ENCODE measurements around the gene NEIL3.

Gene NEIL3

DNA sequence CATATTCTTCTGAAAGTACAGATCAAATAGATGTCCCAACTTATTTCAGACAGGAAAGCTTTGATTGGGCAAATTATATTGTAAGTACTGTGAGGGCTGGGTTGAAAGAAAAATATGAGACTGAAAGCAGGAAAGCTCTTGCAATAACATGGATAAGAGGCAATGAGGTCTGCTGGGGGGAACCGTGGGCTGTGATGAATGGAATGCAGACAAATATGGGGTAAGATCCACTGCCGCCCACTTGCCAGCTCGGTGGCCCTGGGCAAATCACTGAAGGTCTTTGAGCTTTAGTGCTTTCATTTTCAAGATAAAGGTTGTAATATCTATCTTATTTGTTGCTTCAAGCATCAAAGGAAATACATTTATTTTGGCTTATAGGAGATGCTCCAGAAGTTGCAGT is 81.6 kb downstream of the NEIL3 start:
- TF ChIP-seq, protein P1, sequence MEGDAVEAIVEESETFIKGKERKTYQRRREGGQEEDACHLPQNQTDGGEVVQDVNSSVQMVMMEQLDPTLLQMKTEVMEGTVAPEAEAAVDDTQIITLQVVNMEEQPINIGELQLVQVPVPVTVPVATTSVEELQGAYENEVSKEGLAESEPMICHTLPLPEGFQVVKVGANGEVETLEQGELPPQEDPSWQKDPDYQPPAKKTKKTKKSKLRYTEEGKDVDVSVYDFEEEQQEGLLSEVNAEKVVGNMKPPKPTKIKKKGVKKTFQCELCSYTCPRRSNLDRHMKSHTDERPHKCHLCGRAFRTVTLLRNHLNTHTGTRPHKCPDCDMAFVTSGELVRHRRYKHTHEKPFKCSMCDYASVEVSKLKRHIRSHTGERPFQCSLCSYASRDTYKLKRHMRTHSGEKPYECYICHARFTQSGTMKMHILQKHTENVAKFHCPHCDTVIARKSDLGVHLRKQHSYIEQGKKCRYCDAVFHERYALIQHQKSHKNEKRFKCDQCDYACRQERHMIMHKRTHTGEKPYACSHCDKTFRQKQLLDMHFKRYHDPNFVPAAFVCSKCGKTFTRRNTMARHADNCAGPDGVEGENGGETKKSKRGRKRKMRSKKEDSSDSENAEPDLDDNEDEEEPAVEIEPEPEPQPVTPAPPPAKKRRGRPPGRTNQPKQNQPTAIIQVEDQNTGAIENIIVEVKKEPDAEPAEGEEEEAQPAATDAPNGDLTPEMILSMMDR (IDR thresholded peaks at IDR 0.05; ENCODE audit: low read depth, low read length, missing control alignments) = no peak
- H3K4me3 ChIP-seq (replicated peaks; ENCODE audit: low read depth, low read length) = no peak overlapping the region
- no peak for DNase-seq (ENCODE audit: extremely low read depth, low read depth)

DNA sequence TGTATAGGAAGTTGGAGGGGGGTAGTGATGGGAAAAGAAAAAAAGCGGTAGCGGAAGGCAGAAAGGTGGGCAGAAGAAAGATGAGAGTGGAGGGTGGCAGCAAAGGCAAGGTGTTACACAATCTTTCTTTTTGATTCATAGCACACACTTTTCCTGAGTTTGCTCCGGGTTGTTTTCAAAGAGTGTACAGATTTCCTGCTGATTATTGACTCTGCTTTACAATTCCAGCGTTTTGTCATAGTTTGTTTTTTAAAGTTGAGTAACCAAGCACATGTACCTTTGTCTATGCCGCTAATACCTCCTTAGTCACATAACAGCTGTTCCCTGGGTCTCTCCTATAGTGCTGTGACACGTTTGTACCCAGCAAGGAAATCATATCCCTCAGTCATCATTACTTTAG is 82.3 kb downstream of the NEIL3 start:
- TF ChIP-seq, protein P1 (IDR thresholded peaks at IDR 0.05; ENCODE audit: low read depth, low read length, missing control alignments) = no peak
- DNase-seq (ENCODE audit: extremely low read depth, low read depth) = no peak
- no peak overlapping the region for H3K4me3 ChIP-seq (replicated peaks; ENCODE audit: low read depth, low read length)

DNA sequence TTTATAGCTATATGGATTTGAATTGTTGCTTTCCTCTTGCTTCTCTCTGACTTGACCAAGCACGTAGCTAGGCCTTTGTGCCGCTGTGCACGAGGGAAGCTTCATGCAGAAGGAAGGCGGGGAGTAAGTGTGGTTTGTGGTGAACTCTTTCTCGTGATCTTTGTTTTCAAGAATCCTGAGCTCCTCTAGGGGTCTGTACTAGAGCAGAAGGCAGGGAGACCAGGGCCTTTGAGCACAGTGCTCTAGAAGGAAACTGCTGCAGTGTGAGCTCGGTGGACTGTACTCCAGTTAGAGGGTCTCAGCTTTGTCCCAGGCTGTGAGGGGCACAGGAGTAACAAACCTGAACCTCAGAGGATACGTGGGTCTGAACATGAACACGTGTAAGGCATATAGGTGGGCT is 83.6 kb downstream of the NEIL3 start:
- no peak for DNase-seq (ENCODE audit: extremely low read depth, low read depth)
- TF ChIP-seq, protein P1 (IDR thresholded peaks at IDR 0.05; ENCODE audit: low read depth, low read length, missing control alignments) = no peak
- no peak overlapping the region for H3K4me3 ChIP-seq (replicated peaks; ENCODE audit: low read depth, low read length)

DNA sequence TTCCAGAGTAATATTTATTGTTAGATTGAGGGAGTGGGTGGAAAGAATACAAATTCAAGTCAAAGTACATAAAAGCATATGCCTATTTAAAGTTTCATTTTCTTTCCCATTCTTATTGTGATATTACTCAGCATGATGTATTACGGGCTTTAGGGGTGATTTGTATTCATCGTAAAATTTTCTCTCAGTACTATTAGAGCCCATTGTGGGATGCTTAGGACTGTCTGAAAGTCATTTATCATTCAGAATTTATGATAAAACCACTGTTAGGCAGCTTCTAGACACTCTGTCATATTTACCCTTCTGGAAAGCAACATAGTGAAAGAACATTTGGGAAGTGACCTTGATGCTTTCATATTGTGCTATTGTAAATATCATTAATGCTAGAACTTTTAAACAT is 86.7 kb downstream of the NEIL3 start:
- DNase-seq (ENCODE audit: extremely low read depth, low read depth) = no peak
- TF ChIP-seq, protein P1 (IDR thresholded peaks at IDR 0.05; ENCODE audit: low read depth, low read length, missing control alignments) = no peak
- no peak overlapping the region for H3K4me3 ChIP-seq (replicated peaks; ENCODE audit: low read depth, low read length)

DNA sequence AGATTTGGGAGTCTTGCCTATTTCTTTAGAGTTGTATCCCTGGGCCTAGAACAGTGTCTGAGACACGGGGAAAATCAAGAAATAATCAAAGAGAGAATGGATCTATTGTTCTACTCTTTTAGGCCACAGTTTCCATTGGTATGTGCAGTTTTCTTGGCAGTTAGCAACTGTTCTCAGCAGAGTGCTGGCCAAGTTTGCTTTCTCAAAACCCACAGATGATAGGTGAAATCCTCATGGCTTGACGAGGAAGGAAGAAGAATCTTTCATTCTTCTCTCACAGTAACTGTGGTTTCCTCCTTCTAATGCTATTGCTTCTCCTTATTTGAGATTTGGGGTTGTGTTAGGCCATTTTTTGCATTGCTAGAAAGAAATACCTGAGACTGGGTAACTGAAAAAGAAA is 90.4 kb downstream of the NEIL3 start:
- DNase-seq (ENCODE audit: extremely low read depth, low read depth) = no peak
- TF ChIP-seq, protein P1 (IDR thresholded peaks at IDR 0.05; ENCODE audit: low read depth, low read length, missing control alignments) = no peak
- H3K4me3 ChIP-seq (replicated peaks; ENCODE audit: low read depth, low read length) = no peak overlapping the region

DNA sequence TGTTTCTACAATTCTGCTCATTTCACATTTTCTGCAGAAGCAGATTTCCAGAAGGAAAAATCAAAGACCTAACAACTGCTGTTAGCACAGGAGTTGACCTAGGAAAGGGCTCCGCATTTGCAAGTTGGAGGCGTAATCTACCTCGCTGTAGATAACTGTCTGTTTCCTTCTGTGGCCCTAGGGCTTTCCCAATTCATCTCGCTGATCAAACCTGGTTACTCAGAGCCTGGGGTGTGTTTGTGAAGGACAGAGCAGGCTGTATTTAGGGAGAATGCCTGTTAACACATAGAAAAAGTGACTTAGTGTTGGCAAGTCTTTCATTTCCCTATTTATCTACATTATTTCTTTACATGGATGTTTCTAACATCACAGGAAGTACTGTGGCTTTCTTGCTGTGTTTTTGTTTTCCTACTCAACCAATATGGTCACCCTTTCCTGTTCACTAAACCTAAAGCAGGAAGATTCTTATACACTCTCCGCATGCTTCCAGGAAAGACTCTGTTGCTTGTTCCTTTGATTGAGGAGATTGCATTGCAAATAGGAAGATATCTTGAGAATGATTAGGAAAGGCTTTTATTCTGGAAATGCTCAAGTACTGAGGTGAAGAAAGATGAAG is 92.1 kb downstream of the NEIL3 start:
- no peak for DNase-seq (ENCODE audit: extremely low read depth, low read depth)
- TF ChIP-seq, protein P1 (IDR thresholded peaks at IDR 0.05; ENCODE audit: low read depth, low read length, missing control alignments) = no peak
- H3K4me3 ChIP-seq (replicated peaks; ENCODE audit: low read depth, low read length) = no peak overlapping the region

DNA sequence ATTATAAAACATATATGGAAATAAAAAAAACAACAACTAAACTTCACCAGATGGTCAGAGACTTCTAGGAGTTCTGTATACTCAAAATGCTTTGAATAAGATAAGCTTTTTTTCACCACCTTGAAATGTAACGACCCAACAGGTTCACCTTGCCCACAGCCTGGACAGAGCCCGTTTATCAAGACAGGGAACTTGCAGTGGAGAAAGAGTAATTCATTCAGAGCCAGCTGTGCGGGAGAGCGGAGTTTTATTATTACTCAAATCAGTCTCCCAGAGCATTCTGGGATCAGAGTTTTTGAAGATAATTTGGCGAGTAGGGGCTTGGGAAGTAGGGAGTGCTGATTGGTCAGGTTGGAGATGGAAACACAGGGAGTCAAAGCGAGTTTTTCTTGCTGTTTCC is 94.1 kb downstream of the NEIL3 start:
- TF ChIP-seq, protein P1 (IDR thresholded peaks at IDR 0.05; ENCODE audit: low read depth, low read length, missing control alignments) = no peak
- no peak overlapping the region for H3K4me3 ChIP-seq (replicated peaks; ENCODE audit: low read depth, low read length)
- DNase-seq (ENCODE audit: extremely low read depth, low read depth) = no peak

All from HFF-Myc (cell line).